ENCODE measurements around the gene MLLT3.

The MLLT3 gene

DNA sequence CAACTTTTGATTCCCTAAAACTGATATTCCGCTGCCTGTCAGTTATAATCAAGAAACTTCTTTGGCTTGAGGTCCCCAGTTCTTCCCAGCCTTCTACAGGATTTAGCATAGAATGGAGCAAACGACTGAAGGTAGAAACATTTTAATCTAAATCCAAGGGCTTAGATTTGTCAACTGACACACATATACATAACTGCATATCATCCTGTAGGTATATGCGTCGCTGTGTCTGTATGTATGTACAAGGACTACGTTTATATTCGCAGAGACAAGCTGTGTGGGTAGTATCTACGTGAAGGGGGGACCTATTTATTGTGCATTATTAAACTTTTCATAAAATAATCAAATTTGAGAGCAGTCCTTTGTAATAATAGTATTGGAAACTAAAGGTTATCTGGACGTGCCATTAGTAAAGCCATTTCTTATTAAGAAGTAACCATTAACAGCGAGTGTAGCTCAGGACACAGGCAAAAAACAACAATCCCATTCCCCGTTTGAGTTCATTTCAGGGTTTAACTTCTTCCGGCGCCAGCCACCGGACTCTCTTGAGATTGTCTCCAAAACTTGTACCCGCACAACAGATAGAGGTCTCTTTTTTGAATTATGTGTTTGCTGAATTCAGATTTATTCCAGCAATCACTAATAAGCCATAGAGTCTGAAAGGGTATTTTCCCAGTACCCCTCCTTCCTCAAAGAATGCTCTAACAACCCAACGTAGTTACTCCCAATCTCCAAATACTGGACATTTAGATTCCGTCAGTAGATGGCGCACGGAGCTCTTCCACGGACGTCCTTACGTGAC lies 2.1 kb upstream of the MLLT3 start:
- Histone ChIP-seq H3K27me3 (ENCODE audit: insufficient read depth, low read length, poor library complexity, severe bottlenecking) (no peaks in the 10 kb centered on the region), H4K20me1 (ENCODE audit: insufficient read depth, low read length, poor library complexity, severe bottlenecking) (peaks cover 12% of the 10 kb centered on the region), H3K4me3 (ENCODE audit: low read length, poor library complexity, severe bottlenecking) (peak overlapping the region; percentile 87), H3F3A (ENCODE audit: low read depth) (peaks cover 3% of the 10 kb centered on the region; the same call in 1 of the 2 replicates), H3K4me2 (ENCODE audit: low read depth, low read length, poor library complexity, severe bottlenecking) (peak overlapping the region; percentile 97), H3K9me2 (replicated peaks; ENCODE audit: low read depth, low read length) (no peaks in the 10 kb centered on the region), H2AFZ (ENCODE audit: low read length) (peak overlapping the region; percentile 94), H3K9ac (ENCODE audit: low read depth, low read length, poor library complexity, severe bottlenecking) (peak overlapping the region; percentile 85), H3K4me1 (ENCODE audit: insufficient read depth, low read length, poor library complexity, severe bottlenecking) (peaks cover 23% of the 10 kb centered on the region), H3K9me3 (ENCODE audit: insufficient read depth, low read depth, low read length) (no peaks in the 10 kb centered on the region), H3K36me3 (ENCODE audit: insufficient read depth, low read length) (no peaks in the 10 kb centered on the region), H3K79me2 (ENCODE audit: insufficient read depth, low read length) (peaks cover 24% of the 10 kb centered on the region)
- TF ChIP-seq EZH2phosphoT487 (IDR thresholded peaks at IDR 0.05; ENCODE audit: borderline replicate concordance) (no peak), CTCF (conservative IDR thresholded peaks at IDR 0.05; ENCODE audit: low read length) (peak; percentile 98)

- no peaks in the 10 kb centered on the region for H3K9me2 ChIP-seq (replicated peaks; ENCODE audit: low read depth, low read length)
- H3K36me3 ChIP-seq (ENCODE audit: insufficient read depth, low read length): no peaks in the 10 kb centered on the region
- no peak for TF ChIP-seq EZH2phosphoT487 (IDR thresholded peaks at IDR 0.05; ENCODE audit: borderline replicate concordance)
- TF ChIP-seq CTCF (conservative IDR thresholded peaks at IDR 0.05; ENCODE audit: low read length): no peak
- H3K27me3 ChIP-seq (ENCODE audit: insufficient read depth, low read length, poor library complexity, severe bottlenecking): no peaks in the 10 kb centered on the region
- H3K79me2 ChIP-seq (ENCODE audit: insufficient read depth, low read length): peaks cover 30% of the 10 kb centered on the region
- peaks cover 30% of the 10 kb centered on the region for H3K4me1 ChIP-seq (ENCODE audit: insufficient read depth, low read length, poor library complexity, severe bottlenecking)
- H3K4me2 ChIP-seq (ENCODE audit: low read depth, low read length, poor library complexity, severe bottlenecking): peak overlapping the region; percentile 97
- H3K9ac ChIP-seq (ENCODE audit: low read depth, low read length, poor library complexity, severe bottlenecking): peak overlapping the region; percentile 85
- peaks cover 3% of the 10 kb centered on the region; the same call in 1 of the 2 replicates for H3F3A ChIP-seq (ENCODE audit: low read depth)
- H4K20me1 ChIP-seq (ENCODE audit: insufficient read depth, low read length, poor library complexity, severe bottlenecking): peaks cover 19% of the 10 kb centered on the region
- H3K4me3 ChIP-seq (ENCODE audit: low read length, poor library complexity, severe bottlenecking): peak overlapping the region; percentile 87
- H3K9me3 ChIP-seq (ENCODE audit: insufficient read depth, low read depth, low read length): no peaks in the 10 kb centered on the region
- H2AFZ ChIP-seq (ENCODE audit: low read length): peak overlapping the region; percentile 94
These were observed 1.4 kb upstream of the MLLT3 start for GRCh38 chr9:20623748-20624124.

DNA sequence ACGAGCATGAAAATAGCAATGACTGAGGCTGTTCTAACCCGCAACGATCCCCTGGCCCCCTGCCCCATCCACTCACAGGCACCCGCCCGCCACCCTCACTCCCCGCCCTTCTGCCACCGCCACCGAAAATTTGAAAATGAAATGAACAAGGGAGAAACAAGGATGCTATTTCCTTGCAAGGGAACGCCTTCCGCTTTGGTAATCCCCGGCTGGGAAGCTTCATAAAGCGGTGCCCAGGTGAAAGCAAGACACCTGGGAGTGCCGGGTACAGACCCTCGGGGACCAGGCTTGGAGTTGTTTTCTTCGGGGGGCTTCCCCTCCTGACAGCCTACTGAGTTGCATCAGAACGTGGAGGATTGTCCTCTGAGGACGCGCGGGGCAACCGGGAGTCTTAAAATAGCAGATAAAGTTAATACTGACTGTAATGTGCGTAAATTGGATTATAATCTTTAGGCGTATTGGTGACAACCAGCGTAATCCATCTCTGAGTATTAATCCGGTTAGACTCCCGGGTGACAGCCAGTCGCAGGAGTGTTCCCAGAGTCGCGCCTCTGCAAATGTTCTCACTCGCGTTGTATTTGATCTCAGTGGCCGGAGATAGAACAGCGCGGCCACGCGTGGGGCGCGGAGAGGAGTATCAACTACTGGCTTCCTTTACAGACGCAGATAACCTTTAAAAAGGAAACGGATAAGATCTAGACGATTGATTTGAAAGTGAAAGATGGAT lies 885 bp upstream of the MLLT3 start:
- Histone ChIP-seq H3K4me3 (ENCODE audit: low read length, poor library complexity, severe bottlenecking) (peak overlapping the region; percentile 87), H3F3A (ENCODE audit: low read depth) (peaks cover 3% of the 10 kb centered on the region; the same call in 1 of the 2 replicates), H3K9me3 (ENCODE audit: insufficient read depth, low read depth, low read length) (no peaks in the 10 kb centered on the region), H3K79me2 (ENCODE audit: insufficient read depth, low read length) (peaks cover 36% of the 10 kb centered on the region), H3K4me2 (ENCODE audit: low read depth, low read length, poor library complexity, severe bottlenecking) (peak overlapping the region; percentile 97), H3K9ac (ENCODE audit: low read depth, low read length, poor library complexity, severe bottlenecking) (peak overlapping the region; percentile 85), H3K9me2 (replicated peaks; ENCODE audit: low read depth, low read length) (no peaks in the 10 kb centered on the region), H2AFZ (ENCODE audit: low read length) (peak overlapping the region; percentile 94), H3K4me1 (ENCODE audit: insufficient read depth, low read length, poor library complexity, severe bottlenecking) (peaks cover 36% of the 10 kb centered on the region), H3K36me3 (ENCODE audit: insufficient read depth, low read length) (no peaks in the 10 kb centered on the region), H4K20me1 (ENCODE audit: insufficient read depth, low read length, poor library complexity, severe bottlenecking) (peaks cover 25% of the 10 kb centered on the region), H3K27me3 (ENCODE audit: insufficient read depth, low read length, poor library complexity, severe bottlenecking) (no peaks in the 10 kb centered on the region)
- TF ChIP-seq CTCF (conservative IDR thresholded peaks at IDR 0.05; ENCODE audit: low read length) (peak; percentile 17; the same call in 1 of the 2 replicates), EZH2phosphoT487 (IDR thresholded peaks at IDR 0.05; ENCODE audit: borderline replicate concordance) (no peak)

Data from Loucy (cell line).